GM12874 (cell line): ENCODE results near the gene POLD4.
A peak's percentile ranks its signal among the peaks of the same experiment; 100 is the strongest.

Experiments
- TF ChIP-seq, protein P1 (sequence below): IDR thresholded peaks from 2 replicates; pipeline ENCODE4 v1.5.1; 2011; ENCODE audit warnings: low read depth, mild to moderate bottlenecking, control low read depth, low read length, moderate library complexity; ENCODE audit not compliant: insufficient read depth

POLD4 gene

DNA sequence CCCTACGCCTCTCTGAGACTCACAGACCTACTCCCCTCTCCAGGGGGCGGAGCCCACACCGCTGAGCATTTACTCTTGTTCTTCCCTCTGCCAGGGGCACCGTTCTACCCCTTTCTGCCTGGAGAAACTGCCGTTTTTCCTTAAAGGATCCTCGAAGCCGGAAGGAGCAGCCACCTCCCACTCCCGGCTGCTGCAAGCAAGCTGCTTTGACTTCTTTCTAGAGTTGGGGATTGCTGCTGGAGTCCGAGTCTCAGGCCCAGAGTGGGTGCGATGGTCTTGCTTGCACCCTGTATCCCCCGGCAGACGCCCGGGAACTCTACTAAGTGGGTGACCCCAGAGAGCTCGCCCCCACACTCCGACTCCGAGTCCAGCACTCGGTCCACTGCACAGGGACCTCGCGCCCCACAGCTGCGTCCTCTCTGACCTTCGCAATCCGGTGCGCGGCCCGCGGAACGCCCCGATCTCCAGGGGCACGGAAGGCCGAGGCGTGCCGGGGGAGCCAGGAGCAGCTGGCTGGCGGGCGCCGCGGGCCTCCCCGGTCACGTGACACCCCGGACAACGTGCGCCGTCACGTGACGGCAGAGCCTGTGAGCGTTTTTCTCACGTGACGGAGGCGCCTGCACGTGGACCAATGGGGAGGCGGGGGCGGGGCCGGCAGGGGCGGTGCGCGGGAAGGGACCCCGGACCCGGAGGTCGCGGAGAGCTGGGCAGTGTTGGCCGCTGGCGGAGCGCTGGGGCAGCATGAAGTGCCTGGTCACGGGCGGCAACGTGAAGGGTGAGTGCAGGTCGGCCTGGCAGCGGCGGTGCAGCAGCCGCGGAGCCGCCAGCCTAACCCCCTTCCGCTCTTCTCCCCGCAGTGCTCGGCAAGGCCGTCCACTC, 38.2 kb upstream of the POLD4 start, which contains the start of gene RAD9A:
RAD9A (plus strand) TSS at position 683 of the 879 bp plus-strand sequence; CDS start at position 742, 59 bp downstream.
- TF ChIP-seq, protein P1, sequence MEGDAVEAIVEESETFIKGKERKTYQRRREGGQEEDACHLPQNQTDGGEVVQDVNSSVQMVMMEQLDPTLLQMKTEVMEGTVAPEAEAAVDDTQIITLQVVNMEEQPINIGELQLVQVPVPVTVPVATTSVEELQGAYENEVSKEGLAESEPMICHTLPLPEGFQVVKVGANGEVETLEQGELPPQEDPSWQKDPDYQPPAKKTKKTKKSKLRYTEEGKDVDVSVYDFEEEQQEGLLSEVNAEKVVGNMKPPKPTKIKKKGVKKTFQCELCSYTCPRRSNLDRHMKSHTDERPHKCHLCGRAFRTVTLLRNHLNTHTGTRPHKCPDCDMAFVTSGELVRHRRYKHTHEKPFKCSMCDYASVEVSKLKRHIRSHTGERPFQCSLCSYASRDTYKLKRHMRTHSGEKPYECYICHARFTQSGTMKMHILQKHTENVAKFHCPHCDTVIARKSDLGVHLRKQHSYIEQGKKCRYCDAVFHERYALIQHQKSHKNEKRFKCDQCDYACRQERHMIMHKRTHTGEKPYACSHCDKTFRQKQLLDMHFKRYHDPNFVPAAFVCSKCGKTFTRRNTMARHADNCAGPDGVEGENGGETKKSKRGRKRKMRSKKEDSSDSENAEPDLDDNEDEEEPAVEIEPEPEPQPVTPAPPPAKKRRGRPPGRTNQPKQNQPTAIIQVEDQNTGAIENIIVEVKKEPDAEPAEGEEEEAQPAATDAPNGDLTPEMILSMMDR, result no peak

DNA sequence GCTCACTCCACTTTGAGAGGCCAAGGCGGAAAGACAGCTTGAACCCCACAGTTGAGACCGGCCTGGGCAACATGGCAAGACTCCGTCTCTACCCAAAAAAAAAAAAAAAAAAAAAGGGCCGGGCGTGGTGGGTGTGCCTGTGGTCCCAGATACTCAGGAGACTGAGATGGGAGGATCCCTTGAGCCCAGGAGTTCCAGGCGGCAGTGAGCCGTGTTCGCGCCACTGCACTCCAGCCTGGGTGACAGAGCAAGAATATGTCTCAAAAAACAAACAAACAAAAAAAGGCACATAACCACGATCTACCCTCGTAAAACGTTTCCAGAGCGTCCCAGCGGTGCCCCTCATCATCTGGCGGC, 37.6 kb upstream of the POLD4 start:
- TF ChIP-seq, protein P1, result no peak

DNA sequence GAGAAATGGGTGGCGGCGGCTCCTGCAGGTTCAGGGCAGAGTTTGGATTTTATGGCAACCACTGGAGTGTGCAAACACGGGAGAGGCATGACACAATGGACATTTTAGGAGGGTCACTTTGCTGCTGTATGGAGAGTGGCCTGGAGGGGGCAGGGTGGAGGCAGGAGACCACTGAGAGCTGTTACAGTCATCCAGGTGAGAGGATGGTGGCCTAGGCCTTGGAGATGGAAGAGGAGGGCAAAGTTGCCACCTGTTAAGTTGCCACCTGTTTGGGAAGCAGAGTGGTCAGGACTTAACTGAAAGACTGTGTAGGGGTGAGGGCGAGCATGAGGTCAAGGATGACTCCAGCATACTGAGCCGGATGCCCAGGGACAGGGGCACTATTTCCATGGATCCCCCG, 36.1 kb upstream of the POLD4 start:
- TF ChIP-seq, protein P1, result peak; percentile 78

DNA sequence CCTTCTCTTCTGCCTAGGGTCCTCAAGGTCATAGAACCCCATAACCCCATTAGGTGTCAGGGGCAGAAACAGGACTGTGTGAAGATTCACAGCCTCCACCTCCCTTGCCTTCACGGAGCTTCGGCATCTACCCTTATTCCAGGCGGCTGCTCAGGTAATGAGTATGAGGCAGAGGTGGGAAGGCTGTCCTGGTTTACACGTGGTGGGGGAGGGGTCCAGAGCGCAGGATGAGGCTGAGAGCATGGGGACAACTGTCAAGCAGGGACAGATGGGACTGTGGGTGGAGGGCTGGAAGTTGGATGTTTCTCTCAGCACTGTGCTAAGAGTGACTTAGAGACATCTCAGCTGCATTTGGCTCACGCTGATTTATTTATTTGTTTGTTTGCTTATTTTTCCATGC, 34.2 kb upstream of the POLD4 start:
- TF ChIP-seq, protein P1, result no peak

DNA sequence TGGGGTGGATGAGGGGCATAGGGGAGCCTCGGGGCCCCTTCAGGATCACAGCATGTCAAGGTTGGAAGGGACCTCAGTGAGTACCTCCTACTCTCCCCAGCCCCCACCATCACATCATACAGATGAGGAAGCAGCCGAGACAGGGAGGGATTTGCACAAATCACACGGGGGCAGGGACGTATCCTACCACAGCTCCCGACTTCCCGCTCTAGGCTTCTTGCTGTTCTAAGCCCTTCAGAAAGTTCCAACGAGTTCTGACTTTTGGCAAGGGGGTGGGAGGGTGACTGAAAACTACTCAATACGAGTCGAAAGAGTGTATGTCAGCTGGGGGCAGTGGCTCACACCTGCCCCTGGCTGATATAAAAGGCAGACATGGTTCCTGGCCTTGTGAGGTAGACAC, 33.7 kb upstream of the POLD4 start:
- TF ChIP-seq, protein P1, result no peak

DNA sequence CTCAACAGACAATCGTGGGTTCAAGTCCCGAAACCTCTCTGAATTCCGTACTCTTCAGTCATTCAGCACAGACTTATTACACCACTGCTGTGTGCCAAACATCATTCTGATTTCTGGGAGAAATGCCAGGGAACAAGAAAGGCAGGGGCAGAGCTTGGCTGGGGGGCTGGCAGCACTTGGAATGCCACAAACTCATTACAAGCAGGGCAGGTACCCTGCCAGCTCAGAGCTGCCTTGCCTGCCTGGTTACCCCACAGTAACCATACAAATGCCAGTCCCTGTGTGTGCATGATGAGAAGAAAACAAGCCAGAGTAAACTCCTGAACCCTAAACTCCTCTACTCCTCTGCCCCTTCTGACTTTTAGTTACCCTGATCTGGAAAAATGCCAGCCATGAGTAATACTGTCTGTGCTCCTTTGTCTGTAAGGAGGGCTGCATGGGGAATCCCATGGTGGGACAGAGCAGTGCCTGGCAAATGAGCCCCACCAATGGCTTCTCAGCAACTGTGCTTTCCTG, 31.6 kb upstream of the POLD4 start:
- TF ChIP-seq, protein P1, result no peak

DNA sequence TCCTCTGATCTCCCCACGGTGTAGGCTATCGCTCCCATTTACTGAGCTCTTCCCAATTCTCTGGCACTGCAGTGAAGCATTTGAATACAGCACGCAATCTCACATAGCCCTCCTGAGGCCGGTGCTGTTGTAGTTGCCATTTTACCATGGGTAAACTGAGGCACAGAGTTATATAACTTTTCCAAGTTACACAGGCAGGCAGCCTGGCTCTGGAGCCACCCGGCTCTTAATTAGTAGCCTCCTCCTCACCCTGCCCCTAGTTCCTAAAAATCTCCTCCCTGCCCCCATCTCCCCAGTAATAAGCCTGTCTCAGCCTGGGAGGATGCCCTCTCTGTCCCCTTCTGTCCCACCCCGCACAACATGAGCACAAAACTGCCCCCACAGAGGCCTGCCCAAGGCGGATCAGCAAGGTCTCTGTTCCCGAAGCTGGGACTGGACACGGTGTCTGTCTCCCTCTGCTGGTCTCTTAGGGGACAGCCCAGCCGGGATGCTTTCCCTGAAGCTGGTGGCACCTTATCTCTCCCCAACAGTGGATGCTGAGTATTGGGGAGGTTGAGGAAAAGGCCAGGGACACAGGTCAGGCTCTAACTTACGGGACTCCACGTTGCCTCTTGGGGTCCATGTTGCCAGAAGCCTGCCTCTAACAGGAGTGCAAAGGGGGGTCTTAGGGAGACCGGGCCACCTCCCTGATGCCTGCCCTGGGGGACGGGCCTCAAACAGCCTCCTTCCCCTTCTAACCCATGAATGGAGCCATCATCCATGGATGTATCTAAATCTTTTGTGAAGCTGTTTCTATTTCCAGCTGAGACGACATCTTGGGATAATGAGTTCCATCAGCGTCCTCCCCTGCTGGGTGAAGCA, 29.2 kb upstream of the POLD4 start:
- TF ChIP-seq, protein P1, result peak; percentile 97
